GM19468 (cell line): ENCODE measurements around the gene SNRNP35.
"Not testable (repeated sequence)": the region's sequence is repeated elsewhere in the genome, so short reads cannot be mapped to it uniquely, and the experiment has no call there.

Experiments used
- ATAC-seq: cut with Tn5 transposase; IDR thresholded peaks from one replicate; pipeline ENCODE4 v1.9.1; 2021; ENCODE audit warnings: mild to moderate bottlenecking, moderate library complexity, moderate number of reproducible peaks; ENCODE audit not compliant: unreplicated experiment; ENCODE audit errors: extremely low read depth

The SNRNP35 gene

GRCh38 chr12:123446333-123446713, 11.6 kb upstream of the SNRNP35 start:
- no peak for ATAC-seq

- ATAC-seq = no peak
Observed at GRCh38 chr12:123449249-123449733, 8.6 kb upstream of the SNRNP35 start.

GRCh38 chr12:123449856-123450255, 8.1 kb upstream of the SNRNP35 start:
- no peak for ATAC-seq

GRCh38 chr12:123450636-123451035, 7.3 kb upstream of the SNRNP35 start:
- ATAC-seq = no peak

GRCh38 chr12:123452276-123452550, 5.7 kb upstream of the SNRNP35 start:
- ATAC-seq = not testable (repeated sequence)

GRCh38 chr12:123453165-123453564, 4.8 kb upstream of the SNRNP35 start:
- ATAC-seq = no peak

GRCh38 chr12:123463174-123463573, 5.2 kb downstream of the SNRNP35 start:
- not testable (repeated sequence) for ATAC-seq

GRCh38 chr12:123465084-123465483, 7.1 kb downstream of the SNRNP35 start:
- ATAC-seq = no peak

GRCh38 chr12:123468786-123469185, 10.8 kb downstream of the SNRNP35 start:
- peak; percentile 46 for ATAC-seq

GRCh38 chr12:123469978-123470377, 12.0 kb downstream of the SNRNP35 start:
- ATAC-seq = no peak

- no peak for ATAC-seq
Observed at GRCh38 chr12:123471374-123472068, 13.6 kb downstream of the SNRNP35 start.

- ATAC-seq = no peak
Observed at GRCh38 chr12:123472438-123472849, 14.5 kb downstream of the SNRNP35 start.

GRCh38 chr12:123474485-123475245, 16.7 kb downstream of the SNRNP35 start:
- ATAC-seq = no peak

- no peak for ATAC-seq
Observed at GRCh38 chr12:123475246-123475703, 17.3 kb downstream of the SNRNP35 start.

GRCh38 chr12:123478069-123478468, 20.1 kb downstream of the SNRNP35 start:
- ATAC-seq = no peak

GRCh38 chr12:123478762-123479161, 20.8 kb downstream of the SNRNP35 start:
- ATAC-seq = no peak

GRCh38 chr12:123479442-123480180, 21.7 kb downstream of the SNRNP35 start:
- no peak for ATAC-seq

- ATAC-seq = not testable (repeated sequence)
Observed at GRCh38 chr12:123481251-123481650, 23.3 kb downstream of the SNRNP35 start.

- ATAC-seq = no peak
Observed at GRCh38 chr12:123482876-123483275, 24.9 kb downstream of the SNRNP35 start.

- ATAC-seq = no peak
Observed at GRCh38 chr12:123483602-123484248, 25.8 kb downstream of the SNRNP35 start.
